IPS-NIHi11 (cell line): ENCODE data around the gene C17orf67.

Experiments
- DNase-seq: peaks from one replicate; pipeline ENCODE4 v3.0.0; 2012; ENCODE audit warnings: mixed read lengths, low spot score

The C17orf67 gene, protein sequence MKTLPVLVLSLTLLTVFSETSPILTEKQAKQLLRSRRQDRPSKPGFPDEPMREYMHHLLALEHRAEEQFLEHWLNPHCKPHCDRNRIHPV

GRCh38 chr17:56833809-56834379, at the start of gene C17orf67, which contains the start of gene DGKE:
Gene C17orf67, minus strand, starts transcription at chr17:56833920. Its CDS starts 18,110 bp downstream, at chr17:56815810.
Gene DGKE, plus strand, starts transcription at chr17:56834151. Its CDS starts 645 bp downstream, at chr17:56834796.
- peak; percentile 97 for DNase-seq

- DNase-seq, result no peak
These were observed 48.1 kb upstream of the C17orf67 start for GRCh38 chr17:56881685-56882295.

DNA sequence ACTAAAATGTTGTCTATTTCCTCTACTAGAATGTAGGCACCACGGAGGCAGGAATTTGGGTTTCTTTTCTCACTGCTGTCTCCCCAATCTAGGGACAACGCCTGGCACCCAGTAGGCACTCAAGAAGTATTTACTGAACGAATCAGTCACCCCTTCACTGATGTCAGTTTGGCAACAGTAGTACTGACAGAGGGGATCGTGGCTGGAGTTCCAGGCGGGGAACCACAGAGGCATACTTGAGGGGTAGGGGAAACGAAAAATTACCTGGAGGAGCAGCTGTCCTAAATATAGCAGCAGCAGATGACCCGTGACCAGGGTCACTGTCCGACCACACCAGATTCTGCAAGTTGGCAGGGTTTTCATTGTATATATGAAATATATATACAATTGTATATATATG, 46.9 kb upstream of the C17orf67 start:
- DNase-seq, result no peak

DNA sequence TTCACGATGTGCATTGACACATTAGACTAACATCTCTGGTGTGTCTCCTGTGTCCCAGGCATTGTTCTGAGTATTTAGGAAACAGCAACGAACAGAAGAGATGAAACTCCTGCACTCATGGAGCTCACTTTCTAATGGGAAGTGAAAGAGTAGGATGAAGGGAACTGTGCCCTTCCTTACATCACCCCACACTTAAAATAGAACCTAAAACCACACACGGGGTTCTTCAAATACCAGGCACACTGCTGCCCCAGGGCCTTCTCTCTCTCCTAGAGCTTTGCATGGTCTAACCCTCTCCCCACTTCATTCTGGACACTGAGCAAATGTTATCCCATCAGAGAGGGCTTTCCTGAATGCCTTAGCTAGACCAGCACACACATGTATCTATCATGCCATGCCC, 46.4 kb upstream of the C17orf67 start:
- DNase-seq, result no peak

- DNase-seq, result no peak
These were observed 45.6 kb upstream of the C17orf67 start for GRCh38 chr17:56879280-56879679.

GRCh38 chr17:56876766-56877179, 43.1 kb upstream of the C17orf67 start:
- DNase-seq, result no peak

DNA sequence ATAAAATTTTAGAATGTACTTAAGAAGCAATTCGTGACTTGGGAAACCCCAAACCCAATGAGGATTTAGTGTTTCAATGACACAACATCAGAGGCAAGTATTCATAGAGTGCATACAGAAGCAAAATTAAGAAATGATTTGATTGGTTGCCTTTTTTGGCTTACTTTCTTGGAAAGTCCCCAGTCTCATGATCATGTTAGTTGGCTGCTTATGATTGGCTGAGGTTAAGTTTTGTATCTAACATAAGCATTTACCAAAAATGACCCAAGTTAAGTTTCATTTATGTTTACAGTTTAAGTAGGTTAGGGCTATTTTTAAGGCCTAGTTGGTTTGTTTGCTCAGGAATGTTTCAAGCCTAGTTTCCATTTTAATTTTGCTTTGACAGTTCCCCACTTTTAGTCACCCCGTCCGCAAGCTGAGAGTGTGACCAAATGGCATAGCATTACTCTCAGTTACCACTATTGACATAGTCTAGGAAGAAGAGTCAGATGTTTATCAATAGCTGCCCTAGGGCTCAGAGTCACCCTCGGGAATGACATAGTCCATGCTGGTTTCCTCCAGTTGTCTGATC, 36.4 kb upstream of the C17orf67 start:
- DNase-seq, result no peak

DNA sequence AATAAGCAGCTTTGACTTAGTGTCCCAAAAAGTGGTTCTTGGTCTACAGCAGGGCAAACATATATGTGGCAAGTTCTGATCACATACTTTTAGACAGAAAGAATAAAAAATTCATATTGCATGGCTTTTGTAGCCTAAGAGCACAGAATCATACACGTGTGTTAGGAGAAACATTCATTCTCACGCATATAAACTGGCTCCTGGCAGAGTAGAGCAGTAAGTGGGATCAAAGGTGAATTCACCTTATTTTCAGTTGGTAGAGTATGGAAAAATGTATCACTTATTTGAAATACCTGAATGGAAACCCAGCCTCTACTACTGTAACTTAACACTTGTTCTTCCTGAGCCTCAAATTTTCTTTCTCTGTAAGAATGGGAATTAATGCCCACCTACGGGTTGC, 35.0 kb upstream of the C17orf67 start:
- no peak for DNase-seq

GRCh38 chr17:56867948-56868376, 34.2 kb upstream of the C17orf67 start:
- DNase-seq, result no peak

- no peak for DNase-seq
These were observed 32.8 kb upstream of the C17orf67 start for GRCh38 chr17:56866496-56866895.

- no peak for DNase-seq
These were observed 32.4 kb upstream of the C17orf67 start for GRCh38 chr17:56866076-56866475.

DNA sequence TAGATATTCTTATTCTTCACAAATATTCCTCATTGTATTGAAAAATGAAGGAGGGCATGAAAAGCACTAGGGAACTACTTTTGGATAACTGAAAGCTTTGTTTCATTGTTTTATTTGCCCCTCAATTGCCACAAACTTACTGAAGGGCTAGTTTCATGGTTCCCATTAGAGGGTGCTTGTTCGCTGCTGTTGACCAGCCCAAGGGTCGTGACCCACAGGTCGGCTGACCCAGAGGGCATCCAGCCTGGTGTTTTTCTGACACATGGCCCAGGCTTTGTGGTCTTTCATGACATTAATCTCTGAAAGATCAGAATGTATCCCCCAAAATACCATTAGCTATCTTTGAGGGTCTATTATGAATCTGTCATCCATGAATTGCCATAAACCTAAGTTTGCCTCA, 30.3 kb upstream of the C17orf67 start:
- DNase-seq, result no peak

DNA sequence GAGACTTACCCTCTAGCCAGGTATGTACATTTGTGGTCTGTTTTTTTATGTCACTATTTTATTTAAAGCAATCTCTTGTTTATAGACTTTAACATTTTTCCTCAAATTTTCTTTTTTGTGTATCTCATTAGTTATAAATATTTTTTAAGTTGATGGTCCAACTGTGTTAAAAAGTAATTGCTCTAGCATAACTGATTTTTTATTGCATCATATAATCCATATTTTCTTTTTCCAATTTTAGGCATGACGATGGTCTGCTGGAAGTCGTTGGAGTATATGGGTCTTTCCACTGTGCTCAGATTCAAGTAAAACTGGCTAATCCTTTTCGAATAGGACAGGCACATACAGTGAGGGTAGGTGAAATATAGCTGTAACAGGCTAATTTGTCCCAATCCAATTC, 28.2 kb upstream of the C17orf67 start:
- no peak for DNase-seq

DNA sequence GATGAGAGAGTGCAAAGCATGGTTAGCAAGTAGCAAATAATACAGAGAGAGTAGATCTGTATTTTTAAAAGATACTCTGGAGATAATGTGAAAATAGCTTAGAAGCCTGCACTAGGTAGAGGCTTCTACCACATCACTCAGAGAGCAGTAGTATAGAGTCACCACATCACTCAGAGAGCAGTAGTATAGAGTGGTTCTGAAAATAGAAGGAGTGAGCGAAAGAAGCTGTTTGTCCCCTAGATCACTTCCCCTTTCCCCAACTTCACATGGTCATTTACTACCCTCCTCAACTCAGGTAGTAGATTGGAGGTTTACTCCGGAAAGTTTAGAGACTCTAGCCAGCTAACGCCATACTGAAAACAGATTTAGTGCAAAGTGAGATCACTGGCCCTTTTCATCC, 17.3 kb upstream of the C17orf67 start:
- DNase-seq, result no peak

DNA sequence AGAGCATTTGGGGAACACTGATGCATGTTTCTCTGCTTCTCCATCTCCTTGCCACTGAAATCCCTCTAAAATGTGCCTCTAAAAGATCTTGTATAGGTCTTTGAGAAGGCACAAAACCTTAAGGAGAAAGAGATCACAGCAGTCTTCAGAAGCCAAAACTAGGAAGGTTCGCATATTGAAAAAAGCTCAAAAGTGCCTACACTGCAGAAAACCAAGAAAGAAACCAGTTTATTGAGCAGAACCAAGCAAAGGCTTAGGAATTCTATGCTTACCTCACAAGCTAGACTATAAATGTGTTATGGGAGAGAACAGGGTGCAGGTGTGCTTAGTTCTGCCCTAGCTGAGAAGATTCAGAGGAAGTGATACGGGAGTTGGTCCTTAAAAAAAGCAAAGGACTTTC, 16.9 kb upstream of the C17orf67 start:
- DNase-seq, result no peak

DNA sequence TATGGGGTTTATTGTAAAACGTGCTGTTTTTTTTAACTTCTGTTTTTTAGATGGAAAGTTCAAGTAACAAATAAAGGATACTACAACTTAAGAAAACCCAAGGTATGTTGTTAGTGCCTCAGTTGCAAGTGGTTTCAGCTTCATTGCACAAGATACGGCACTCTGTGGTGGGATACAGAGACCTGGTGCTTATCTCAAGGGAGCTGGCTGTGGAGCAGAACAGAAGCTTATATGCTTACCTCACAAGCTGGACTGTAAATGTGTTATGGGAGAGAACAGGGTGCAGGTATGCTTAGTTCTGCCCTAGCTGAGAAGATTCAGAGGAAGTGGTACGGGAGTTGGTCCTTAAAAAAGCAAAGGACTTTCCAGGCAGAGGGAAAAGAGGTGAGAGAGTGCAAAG, 15.4 kb upstream of the C17orf67 start:
- no peak for DNase-seq

DNA sequence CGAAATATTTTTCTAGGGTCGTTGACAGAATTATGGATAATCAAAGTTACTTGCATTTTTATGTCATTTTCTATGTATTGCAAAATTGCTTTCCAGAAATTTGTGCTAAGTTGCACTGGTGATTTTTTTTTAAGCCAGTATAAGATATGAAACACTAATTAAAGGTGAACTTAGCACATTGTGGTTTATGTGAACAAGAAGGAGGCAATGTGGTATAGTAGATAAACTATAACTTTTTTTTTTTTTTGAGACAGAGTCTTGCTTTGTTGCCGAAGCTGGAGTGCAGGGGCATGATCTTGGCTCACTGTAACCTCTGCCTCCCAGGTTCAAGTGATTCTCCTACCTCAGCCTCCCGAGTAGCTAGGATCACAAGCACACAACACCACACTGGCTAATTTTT, 13.4 kb upstream of the C17orf67 start:
- DNase-seq, result no peak

GRCh38 chr17:56845934-56846333, 12.2 kb upstream of the C17orf67 start:
- DNase-seq, result no peak

DNA sequence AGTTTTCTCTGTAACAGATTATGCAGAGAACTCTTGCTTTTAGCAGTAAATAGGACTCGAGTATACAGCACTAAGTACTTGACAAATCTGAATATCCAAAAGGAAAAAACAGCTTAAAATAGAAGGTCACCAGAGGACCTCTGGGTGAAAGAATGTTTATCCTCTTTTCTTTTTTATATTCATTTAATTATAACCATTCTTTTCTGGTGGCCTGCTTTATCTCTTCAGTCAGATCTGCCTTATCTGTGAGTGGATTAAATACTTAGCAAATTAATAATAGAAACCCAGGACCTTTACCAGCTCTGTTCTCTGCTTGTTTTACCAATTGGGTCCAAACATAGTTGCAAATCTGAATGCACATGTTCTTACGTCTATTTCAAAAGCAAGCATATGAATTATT, 8.9 kb upstream of the C17orf67 start:
- DNase-seq, result no peak

DNA sequence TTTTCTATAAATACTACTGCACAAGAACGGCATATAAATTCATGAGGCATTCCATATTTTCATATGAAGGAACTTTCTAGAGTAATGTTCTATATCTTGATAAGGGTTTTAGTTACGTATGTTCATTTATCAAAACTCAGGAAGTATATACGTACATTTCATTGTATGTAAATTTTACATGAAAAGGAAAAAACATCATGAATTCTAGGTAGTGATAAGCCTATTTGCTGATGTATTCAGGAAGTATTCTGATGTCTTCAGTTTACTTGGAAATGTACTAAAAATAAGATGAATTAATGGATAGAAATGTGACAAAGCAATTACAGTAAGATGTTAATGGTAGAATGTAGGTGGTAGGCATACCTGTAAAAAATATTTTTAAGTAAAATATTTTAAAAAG, 5.0 kb upstream of the C17orf67 start:
- no peak for DNase-seq

GRCh38 chr17:56835264-56835585, 1.5 kb upstream of the C17orf67 start:
- DNase-seq, result no peak

DNA sequence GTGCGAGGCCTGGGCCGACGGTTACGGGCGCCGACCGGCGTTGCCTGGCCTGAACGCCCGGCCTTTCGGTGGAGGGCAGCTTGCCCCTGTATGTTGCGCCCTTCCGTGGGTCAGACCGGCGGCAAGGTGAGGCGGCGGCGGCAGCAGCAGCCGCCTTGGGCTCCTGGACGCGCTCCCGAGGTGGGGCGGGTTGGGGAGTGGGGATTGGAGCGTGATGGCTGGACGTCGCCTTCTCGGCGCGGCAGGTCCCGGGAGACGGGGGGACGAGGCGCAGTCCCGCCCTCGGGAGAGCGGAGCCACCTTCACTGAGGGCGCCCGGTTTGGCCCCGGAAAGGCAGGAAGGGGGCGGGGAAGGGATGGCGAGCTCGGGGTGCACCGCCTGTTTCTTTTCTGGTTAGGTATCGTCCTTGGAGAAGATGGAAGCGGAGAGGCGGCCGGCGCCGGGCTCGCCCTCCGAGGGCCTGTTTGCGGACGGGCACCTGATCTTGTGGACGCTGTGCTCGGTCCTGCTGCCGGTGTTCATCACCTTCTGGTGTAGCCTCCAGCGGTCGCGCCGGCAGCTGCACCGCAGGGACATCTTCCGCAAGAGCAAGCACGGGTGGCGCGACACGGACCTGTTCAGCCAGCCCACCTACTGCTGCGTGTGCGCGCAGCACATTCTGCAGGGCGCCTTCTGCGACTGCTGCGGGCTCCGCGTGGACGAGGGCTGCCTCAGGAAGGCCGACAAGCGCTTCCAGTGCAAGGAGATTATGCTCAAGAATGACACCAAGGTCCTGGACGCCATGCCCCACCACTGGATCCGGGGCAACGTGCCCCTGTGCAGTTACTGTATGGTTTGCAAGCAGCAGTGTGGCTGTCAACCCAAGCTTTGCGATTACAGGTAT, 902 bp upstream of the C17orf67 start:
- DNase-seq, result peak; percentile 44
